ENCODE results near the gene DAP. TPM values are rescaled to one million over a fixed set of nuclear protein-coding genes. Genes with fewer than 3 reads are reported as not detected.
"Not testable (repeated sequence)": the region's sequence is repeated elsewhere in the genome, so short reads cannot be mapped to it uniquely, and the experiment has no call there.

DAP gene
- total RNA-seq, 4 donors from 2014 or later, result 66.1 to 130 (median 106) TPM

GRCh38 chr5:10631316-10631996 lies 129.6 kb downstream of the DAP start:
- Histone ChIP-seq H3K36me3 (no peaks in the 10 kb centered on the region), H3K9me3 (no peaks in the 10 kb centered on the region), H3K4me1 (peaks cover 0 to 5% of the 10 kb centered on the region in 2 donors), H3K4me3 (replicated peaks in 1 of 3) (no peak overlapping the region), H3K27me3 (no peaks in the 10 kb centered on the region), H3K27ac (no peak overlapping the region)
- TF ChIP-seq CTCF (IDR thresholded peaks at IDR 0.05) (no peak), POLR2A (IDR thresholded peaks at IDR 0.05) (no peak)
- 86 to 89% methylated on average over 18 of the region's 18 CpGs for WGBS, 2 donors
- DNase-seq, result no peak
- intact Hi-C loops (cut with DNase I), result no loop called here

GRCh38 chr5:10630744-10631143 lies 130.3 kb downstream of the DAP start:
- intact Hi-C loops (cut with DNase I); H3K27ac ChIP-seq; H3K9me3 ChIP-seq; DNase-seq; H3K4me1 ChIP-seq; H3K4me3 ChIP-seq (replicated peaks in 1 of 3); H3K27me3 ChIP-seq; H3K36me3 ChIP-seq: not testable (repeated sequence)
- WGBS, 2 donors, result 79 to 90% methylated on average over 4 of the region's 4 CpGs

- no peak for DNase-seq
- no peak overlapping the region for H3K27ac ChIP-seq
- H3K4me1 ChIP-seq, result peaks cover 0 to 5% of the 10 kb centered on the region in 2 donors
- no peak for TF ChIP-seq CTCF (IDR thresholded peaks at IDR 0.05)
- TF ChIP-seq POLR2A (IDR thresholded peaks at IDR 0.05), result no peak
- H3K4me3 ChIP-seq (replicated peaks in 1 of 3), result no peak overlapping the region
- no peaks in the 10 kb centered on the region for H3K9me3 ChIP-seq
- H3K36me3 ChIP-seq, result no peaks in the 10 kb centered on the region
- 93 to 99% methylated on average over 5 of the region's 5 CpGs for WGBS, 2 donors
- H3K27me3 ChIP-seq, result no peaks in the 10 kb centered on the region
- intact Hi-C loops (cut with DNase I), result no loop called here
Measured at GRCh38 chr5:10630126-10630525, 130.9 kb downstream of the DAP start.

GRCh38 chr5:10629682-10630081 lies 131.4 kb downstream of the DAP start:
- WGBS, 2 donors, result 90 to 94% methylated on average over 5 of the region's 5 CpGs
- TF ChIP-seq CTCF (IDR thresholded peaks at IDR 0.05) (no peak), POLR2A (IDR thresholded peaks at IDR 0.05) (no peak)
- no peak overlapping the region for H3K27ac ChIP-seq
- intact Hi-C loops (cut with DNase I), result loop anchor here (5.0 to 10.0 kb wide), 2 partner anchors 177 to 345 kb away; no protein-coding TSS in a partner anchor
- H3K4me3 ChIP-seq (replicated peaks in 1 of 3), result no peak overlapping the region
- no peaks in the 10 kb centered on the region for H3K36me3 ChIP-seq
- no peaks in the 10 kb centered on the region for H3K9me3 ChIP-seq
- DNase-seq, result no peak
- H3K4me1 ChIP-seq, result peaks cover 0 to 5% of the 10 kb centered on the region in 2 donors
- no peaks in the 10 kb centered on the region for H3K27me3 ChIP-seq

Small RNAs within 50 kb of the gene (small RNA-seq; reads per million reads assigned to genes)
- gene AC012629.4, result not detected

Other genes starting within 250 kb of the DAP start
- gene ANKRD33B, start 197.2 kb downstream of the DAP start, total RNA-seq, result 1 to 10 TPM in 3 of 4 donors, under 1 TPM in 1; 0.67 to 1.6 (median 1.1) TPM

Measured in thyroid gland (tissue), 4 donors.